ENCODE data around the gene SOX30.

Gene SOX30

GRCh38 chr5:157659868-157660660 is 7.8 kb upstream of the SOX30 start:
- no peak for DNase-seq

- DNase-seq: no peak
Measured at GRCh38 chr5:157658893-157659292, 6.7 kb upstream of the SOX30 start.

DNA sequence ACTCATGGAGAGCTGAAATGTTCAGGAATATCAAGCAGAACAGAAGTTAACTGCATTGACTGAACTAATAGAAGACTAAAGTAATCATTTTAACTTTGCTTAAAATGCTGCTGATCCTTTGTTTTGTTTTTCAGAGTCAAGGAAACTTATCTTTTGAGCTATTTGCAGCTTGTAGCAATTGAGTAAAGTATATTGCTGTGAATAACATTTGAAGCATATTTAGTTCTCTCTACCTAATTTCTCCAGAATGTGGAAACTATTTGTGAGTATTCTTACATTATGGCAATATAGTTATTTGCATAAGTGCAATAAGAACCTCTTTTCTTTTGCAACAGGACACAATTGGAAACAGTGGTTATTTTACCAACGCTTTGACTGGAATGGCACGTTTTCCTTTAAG is 5.3 kb upstream of the SOX30 start:
- DNase-seq: no peak

- DNase-seq: peak; percentile 69
Measured at GRCh38 chr5:157651623-157652376, 438 bp downstream of the SOX30 start.

GRCh38 chr5:157650991-157651611 is 1.1 kb downstream of the SOX30 start:
- DNase-seq: no peak

DNA sequence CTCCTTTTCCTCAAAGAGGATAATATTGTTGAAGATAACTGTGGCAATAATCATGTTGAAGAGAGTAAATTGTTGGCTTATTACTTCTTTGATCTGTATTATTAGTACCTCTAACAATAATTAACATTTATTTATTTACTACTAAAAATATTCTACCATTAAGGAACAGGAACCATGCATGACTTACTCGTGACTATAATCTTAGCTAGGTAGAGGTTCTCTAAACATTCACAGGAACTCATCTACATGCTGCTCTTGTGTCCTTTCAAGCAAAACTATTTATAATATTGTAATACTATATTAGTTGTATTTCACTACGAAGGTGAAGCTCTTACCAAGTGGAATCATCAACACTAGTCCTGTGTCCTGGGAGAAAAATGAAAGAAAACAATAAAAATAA is 3.1 kb downstream of the SOX30 start:
- DNase-seq: no peak

GRCh38 chr5:157648275-157648990 is 3.8 kb downstream of the SOX30 start:
- no peak for DNase-seq

DNA sequence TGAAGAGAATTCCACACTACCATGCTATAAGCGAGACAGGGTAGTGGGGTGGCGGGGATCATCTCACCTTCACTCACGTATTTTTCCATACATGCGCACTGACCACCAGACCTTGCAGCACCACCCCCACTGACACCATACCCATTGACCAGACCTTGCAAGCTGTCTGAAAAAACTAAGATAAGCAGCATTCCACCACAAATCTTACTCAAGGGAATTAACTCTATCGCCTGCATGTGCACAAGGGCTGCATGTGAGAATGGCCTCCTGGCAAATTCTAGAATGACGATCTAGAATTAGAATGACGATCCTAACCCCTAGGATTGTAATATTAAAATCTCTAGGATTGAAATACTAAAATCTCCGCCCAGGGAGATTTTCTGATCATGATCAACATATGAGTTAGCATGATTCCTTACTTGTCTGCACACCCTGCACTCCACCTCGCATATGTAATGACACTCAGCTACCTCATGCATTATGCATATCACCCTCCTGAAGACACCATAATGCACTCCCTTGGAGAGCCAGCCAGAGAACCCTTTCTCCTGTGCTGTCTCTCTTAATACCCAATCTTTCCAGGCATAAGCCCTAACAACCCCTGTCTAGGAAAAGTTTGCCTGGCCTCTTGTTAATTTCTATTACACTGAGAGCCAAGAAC is 11.7 kb downstream of the SOX30 start:
- no peak for DNase-seq

DNA sequence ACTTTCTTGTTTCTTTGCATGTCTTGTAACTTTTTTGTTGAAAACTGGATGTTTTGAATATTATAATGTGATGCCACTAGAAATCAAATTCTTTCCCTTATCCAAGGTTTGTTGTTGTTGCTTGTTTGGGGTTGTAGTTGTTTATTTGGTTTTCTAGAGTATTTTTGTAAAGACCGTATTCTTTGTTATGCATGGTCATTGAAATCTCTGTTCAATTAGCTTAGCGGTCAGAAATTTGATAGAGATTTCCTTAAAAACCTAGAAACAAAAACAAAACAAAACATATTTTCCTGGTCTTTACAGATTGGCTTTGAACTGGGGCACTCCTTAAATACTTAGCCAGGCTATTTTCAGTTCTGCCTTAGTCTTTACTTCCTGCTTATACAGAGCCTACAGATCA is 21.9 kb downstream of the SOX30 start:
- DNase-seq: no peak

DNA sequence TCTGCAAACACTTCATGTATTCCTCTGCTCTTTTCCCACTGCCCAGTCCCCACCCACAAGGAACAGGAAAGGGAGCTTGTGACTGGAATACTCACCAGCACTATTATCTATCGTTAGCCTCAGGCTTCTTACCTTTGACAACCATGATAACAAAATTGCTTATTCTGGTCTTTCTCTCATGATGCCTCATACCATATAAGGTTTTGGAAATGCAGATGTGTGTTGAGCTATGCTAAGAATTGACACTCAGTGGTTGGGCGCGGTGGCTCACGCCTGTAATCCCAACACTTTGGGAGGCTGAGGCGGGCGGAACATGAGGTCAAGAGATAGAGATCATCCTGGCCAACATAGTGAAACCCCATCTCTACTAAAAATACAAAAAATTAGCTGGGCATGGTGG is 25.4 kb downstream of the SOX30 start:
- DNase-seq: no peak

DNA sequence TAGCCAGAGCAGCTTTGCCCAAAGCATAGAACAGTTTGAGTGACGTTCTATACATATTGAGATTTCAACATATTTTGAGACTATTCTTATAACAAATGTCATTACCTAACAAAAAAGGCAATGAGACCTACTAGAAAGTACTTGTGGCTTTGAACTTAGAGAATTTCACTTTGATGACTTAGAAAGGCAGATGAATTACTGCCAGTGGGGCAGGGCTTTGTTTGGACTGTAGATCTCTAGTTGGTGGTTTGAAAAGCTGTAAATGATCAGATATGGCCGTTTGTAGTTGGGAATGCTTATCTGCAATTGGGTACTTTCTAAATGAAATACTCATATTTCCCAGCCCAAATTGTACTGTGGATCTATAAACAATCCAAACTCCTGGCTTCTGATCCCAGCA is 28.1 kb downstream of the SOX30 start:
- no peak for DNase-seq

DNA sequence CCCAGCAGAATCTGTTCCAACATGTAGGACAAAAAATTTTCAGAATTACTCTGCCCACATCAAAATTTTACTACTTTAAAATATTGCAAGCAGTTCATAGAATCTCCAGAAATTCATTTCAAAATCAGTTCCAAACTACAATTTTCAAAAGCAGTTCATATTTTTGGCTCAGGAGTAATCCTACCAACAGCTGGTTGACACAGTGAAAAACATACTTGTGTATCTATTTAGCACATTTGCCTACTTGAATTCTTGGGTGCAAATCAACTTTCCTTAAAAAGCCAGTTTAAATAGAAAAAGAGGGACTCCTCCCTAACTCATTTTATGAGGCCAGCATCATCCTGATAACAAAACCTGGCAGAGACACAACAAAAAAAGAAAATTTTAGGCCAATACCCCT is 31.5 kb downstream of the SOX30 start:
- no peak for DNase-seq

DNA sequence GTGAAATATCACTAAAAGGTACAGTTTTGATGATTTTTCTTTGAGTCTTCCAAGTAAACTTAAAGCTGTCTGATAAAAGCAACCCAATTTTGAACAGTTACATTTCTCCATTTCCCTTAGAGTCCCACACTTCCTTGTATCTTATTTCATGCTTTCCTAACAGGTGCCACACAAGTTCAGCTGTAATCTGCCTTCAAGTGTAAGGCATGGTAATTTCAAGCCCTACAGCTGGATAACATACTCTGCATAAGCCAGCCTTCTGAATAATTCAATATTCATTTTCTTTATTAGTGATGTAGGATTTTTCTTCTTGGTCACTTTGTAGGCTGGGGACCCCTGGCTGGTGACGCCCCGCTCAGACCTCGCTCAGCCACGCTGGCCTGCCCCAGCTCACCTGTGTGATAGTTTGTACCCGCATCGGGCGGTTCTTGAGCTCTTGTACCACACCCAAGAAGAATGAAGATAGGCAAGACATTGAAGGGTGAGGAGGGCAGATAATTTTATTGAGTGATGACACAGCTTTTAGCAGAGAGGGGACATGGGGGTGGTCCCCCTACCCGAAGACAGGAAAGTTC is 34.0 kb downstream of the SOX30 start:
- DNase-seq: no peak

- no peak for DNase-seq
Measured at GRCh38 chr5:157616785-157617184, 35.5 kb downstream of the SOX30 start.

- no peak for DNase-seq
Measured at GRCh38 chr5:157613385-157614245, 38.6 kb downstream of the SOX30 start.

DNA sequence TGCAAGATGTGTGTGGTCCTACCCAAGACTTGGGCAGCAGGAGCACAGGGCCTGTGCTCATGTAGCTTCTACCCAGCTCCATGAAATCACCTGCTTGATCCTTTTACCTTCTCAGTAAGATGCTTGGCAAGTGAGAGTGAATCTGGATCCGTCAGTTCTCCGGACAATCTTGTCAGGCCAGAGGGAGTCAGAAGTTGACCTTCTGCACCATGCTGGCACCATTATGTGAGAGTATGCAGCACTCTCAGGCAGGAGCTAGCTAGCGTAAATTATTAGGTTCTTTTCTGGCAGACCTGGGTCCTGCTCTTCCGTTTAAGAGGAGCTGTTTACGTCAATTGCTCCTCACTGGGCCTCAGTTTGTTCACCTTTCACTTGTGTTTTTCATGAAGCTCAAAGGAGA is 39.7 kb downstream of the SOX30 start:
- no peak for DNase-seq

DNA sequence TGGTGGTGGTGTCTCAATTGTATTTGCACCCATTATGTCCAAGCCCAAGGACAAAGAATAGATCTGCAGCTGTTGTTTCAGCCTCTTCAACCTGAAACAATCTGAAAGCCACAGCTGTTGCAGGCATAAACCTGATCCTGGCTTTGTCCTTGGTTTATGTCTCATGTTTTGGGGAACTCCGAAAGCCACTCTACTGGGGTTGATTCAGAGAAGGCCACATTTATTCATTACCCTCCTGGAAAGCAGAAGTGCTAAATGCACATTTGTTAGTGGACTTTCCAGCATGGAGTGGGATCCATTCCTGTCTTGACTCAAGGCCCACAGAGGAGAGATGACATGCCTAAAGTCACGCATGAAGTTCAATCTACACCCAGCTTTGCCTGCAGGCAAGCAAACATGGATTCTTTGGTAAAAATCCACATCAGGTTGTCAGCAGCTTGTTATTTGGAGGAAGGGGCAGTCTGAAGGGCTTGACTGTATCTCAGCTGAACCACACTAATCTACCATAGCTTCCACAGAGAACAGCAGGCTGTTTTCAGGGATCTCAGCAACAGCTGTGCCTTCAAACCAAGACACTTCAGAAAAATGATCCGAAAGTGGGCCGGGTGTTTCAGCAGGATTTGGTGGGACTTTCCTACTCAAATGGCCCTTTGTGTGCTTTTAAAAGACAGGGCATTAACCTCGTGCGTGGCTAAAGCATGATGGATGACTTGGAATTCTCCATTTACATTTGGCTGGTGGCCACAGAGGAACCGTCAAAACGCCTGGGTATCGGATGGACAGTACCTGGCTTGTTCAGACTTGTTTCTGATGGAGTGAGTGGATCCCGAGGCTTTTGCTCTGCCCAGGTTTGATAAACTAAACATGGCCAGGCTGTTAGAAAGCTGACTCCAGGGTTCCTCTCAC is 40.4 kb downstream of the SOX30 start:
- no peak for DNase-seq

- DNase-seq: no peak
Measured at GRCh38 chr5:157610990-157611389, 41.2 kb downstream of the SOX30 start.

- no peak for DNase-seq
Measured at GRCh38 chr5:157608972-157609565, 43.2 kb downstream of the SOX30 start.

Measured in effector CD4-positive, alpha-beta T cell (primary cell).